ENCODE data around the gene TRIM31. TPM values are rescaled to one million over a fixed set of nuclear protein-coding genes. Genes with fewer than 3 reads are reported as not detected.
"Not testable (repeated sequence)": the region's sequence is repeated elsewhere in the genome, so short reads cannot be mapped to it uniquely, and the experiment has no call there.

Gene TRIM31
- polyA plus RNA-seq, 1 experiment: not detected

DNA sequence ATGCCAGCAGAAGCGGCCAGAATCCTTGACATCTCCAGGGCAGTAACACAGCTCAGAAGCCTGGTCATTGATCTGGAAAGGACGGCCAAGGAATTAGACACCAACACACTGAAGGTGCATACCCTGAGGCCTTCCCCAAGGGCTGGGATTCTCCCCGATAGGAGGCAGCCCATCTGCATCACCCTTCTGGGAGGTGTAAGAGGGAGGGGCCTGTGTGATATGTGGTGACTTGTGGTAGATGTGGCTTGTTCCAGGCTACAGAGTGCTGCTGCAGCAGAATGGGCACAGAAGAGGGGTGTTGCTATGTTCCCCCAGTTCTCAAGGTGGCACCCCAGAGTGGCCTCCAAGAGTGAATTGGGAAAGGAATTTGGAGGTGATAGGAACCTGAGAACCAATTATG is 34.2 kb upstream of the TRIM31 start:
- no peak overlapping the region for H3K4me3 ChIP-seq (ENCODE audit: low read depth, low read length)
- TF ChIP-seq, protein P1, sequence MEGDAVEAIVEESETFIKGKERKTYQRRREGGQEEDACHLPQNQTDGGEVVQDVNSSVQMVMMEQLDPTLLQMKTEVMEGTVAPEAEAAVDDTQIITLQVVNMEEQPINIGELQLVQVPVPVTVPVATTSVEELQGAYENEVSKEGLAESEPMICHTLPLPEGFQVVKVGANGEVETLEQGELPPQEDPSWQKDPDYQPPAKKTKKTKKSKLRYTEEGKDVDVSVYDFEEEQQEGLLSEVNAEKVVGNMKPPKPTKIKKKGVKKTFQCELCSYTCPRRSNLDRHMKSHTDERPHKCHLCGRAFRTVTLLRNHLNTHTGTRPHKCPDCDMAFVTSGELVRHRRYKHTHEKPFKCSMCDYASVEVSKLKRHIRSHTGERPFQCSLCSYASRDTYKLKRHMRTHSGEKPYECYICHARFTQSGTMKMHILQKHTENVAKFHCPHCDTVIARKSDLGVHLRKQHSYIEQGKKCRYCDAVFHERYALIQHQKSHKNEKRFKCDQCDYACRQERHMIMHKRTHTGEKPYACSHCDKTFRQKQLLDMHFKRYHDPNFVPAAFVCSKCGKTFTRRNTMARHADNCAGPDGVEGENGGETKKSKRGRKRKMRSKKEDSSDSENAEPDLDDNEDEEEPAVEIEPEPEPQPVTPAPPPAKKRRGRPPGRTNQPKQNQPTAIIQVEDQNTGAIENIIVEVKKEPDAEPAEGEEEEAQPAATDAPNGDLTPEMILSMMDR (IDR thresholded peaks at IDR 0.05; ENCODE audit: insufficient read depth, low read depth, low read length): no peak
- peaks cover 10% of the 10 kb centered on the region for H3K27me3 ChIP-seq (ENCODE audit: control insufficient read depth, insufficient read depth, low read length)
- POLR2A ChIA-PET: no interaction called here
- H3K36me3 ChIP-seq (ENCODE audit: control insufficient read depth, insufficient read depth, low read length): no peaks in the 10 kb centered on the region
- no peak for DNase-seq (ENCODE audit: low read depth)
- CTCF ChIA-PET: interaction anchor here (2.8 kb wide), 1 partner anchor 16 kb away, joined by 15 read pairs; no protein-coding TSS in a partner anchor

DNA sequence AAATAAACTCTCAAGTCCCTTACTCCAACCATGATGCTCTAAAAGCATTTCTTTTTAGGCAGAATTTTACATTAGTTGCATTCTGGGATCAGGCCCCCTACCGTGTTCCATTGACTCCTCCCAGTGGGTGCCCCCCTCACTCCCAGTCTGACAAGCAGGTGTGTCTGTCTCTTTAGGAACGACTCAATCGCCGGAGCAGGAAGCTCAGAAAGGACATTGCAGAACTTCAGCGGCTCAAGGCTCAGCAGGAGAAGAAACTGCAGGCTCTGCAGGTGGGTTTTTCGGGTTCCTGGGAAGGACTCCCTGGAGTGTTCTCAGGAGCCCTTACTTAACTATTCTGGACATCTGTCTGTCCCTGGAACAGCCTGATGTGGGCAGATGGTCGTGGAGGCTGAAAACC is 32.9 kb upstream of the TRIM31 start:
- POLR2A ChIA-PET: no interaction called here
- no peak for DNase-seq (ENCODE audit: low read depth)
- CTCF ChIA-PET: interaction anchor here (1.0 to 3.4 kb wide), 2 partner anchors 12 to 14 kb away, joined by 3 to 21 read pairs; no protein-coding TSS in a partner anchor
- Histone ChIP-seq H3K27me3 (ENCODE audit: control insufficient read depth, insufficient read depth, low read length) (peaks cover 12% of the 10 kb centered on the region), H3K36me3 (ENCODE audit: control insufficient read depth, insufficient read depth, low read length) (no peaks in the 10 kb centered on the region), H3K4me3 (ENCODE audit: low read depth, low read length) (no peak overlapping the region)
- TF ChIP-seq, protein P1 (IDR thresholded peaks at IDR 0.05; ENCODE audit: insufficient read depth, low read depth, low read length): no peak

DNA sequence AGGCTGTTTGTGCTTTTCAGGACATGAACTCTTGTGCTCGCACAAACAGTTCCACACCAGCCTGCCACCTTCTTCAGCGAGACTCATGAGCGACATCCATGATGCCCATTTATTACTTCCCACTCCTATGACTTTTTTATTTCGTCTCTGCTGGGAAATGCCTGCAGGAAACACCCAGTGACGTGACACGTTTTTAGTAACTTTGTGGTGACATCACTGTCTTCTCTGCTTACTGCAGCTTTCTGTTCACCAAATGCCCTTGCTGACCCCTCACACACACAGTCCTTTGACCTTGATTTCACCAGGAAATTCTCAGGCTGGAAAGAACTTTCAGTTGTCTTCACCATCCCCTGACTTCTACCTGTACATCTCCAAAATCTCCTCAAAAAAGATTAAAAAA is 31.9 kb upstream of the TRIM31 start:
- ChIA-PET POLR2A (no interaction called here), CTCF (interaction anchor here (1.0 to 3.4 kb wide), 2 partner anchors 10 to 13 kb away, joined by 3 to 21 read pairs; no protein-coding TSS in a partner anchor)
- TF ChIP-seq, protein P1 (IDR thresholded peaks at IDR 0.05; ENCODE audit: insufficient read depth, low read depth, low read length): no peak
- no peak for DNase-seq (ENCODE audit: low read depth)
- H3K36me3 ChIP-seq (ENCODE audit: control insufficient read depth, insufficient read depth, low read length): no peaks in the 10 kb centered on the region
- H3K4me3 ChIP-seq (ENCODE audit: low read depth, low read length): no peak overlapping the region
- peaks cover 12% of the 10 kb centered on the region for H3K27me3 ChIP-seq (ENCODE audit: control insufficient read depth, insufficient read depth, low read length)

DNA sequence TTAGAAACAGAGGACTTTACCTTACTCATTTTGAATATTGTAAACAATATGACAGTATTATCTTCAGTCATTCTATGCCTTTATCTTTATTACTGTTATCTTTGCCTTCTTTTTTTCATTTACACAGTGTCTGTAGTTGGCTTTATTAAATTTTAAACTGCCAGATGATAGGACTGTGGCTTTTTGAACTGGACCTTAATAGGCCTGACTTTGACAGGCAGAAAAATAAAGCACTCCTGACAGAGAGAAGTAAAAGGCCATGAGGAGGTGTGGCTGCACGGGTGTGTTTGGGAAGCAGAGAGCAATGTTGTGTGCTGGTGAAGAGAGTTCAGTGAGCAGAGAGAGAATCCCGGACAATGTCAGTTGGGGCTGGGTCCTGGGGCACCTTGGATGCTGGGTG is 30.9 kb upstream of the TRIM31 start:
- DNase-seq (ENCODE audit: low read depth): no peak
- H3K27me3 ChIP-seq (ENCODE audit: control insufficient read depth, insufficient read depth, low read length): peaks cover 12% of the 10 kb centered on the region
- no peak overlapping the region for H3K4me3 ChIP-seq (ENCODE audit: low read depth, low read length)
- ChIA-PET POLR2A (interaction anchor here (0.6 kb wide), 1 partner anchor 105 kb away, joined by 3 read pairs; no protein-coding TSS in a partner anchor), CTCF (interaction anchor here (1.0 to 3.4 kb wide), 2 partner anchors 12 to 40 kb away, joined by 4 to 21 read pairs; no protein-coding TSS in a partner anchor)
- H3K36me3 ChIP-seq (ENCODE audit: control insufficient read depth, insufficient read depth, low read length): no peaks in the 10 kb centered on the region
- TF ChIP-seq, protein P1 (IDR thresholded peaks at IDR 0.05; ENCODE audit: insufficient read depth, low read depth, low read length): no peak

DNA sequence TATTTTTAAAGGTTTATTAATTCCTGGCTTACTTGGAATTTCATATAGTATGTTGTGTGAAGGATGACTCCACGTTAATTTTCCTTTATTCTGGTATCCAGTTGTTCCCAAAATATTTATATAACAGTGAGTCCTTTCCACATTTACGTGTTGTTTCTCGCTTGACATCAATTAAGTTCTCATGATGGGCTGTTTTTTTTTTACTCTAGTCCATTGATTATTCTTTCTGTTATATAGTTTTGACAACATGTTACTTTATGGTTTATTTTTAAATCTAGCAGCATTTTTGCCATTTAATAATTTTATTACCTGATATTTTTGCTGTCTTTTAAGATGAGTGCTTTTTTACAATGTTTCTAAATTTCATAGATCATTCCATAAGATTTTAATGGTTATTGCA is 29.8 kb upstream of the TRIM31 start:
- H3K27me3 ChIP-seq (ENCODE audit: control insufficient read depth, insufficient read depth, low read length): peaks cover 12% of the 10 kb centered on the region
- TF ChIP-seq, protein P1 (IDR thresholded peaks at IDR 0.05; ENCODE audit: insufficient read depth, low read depth, low read length): no peak

DNA sequence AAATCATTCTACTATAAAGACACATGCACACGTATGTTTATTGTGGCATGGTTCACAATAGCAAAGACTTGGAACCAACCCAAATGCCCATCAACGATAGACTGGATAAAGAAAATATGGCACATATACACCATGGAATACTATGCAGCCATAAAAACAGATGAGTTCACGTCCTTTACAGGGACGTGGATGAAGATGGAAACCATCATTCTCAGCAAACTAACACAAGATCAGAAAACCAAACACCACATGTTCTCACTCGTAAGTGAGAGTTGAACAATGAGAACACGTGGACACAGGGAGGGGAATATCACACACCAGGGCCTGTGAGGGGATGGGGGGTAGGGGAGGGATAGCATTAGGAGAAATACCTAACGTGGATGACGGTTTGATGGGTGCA is 27.4 kb upstream of the TRIM31 start:
- DNase-seq (ENCODE audit: low read depth); H3K36me3 ChIP-seq (ENCODE audit: control insufficient read depth, insufficient read depth, low read length); H3K4me3 ChIP-seq (ENCODE audit: low read depth, low read length); POLR2A ChIA-PET; CTCF ChIA-PET: not testable (repeated sequence)
- peaks cover 13% of the 10 kb centered on the region for H3K27me3 ChIP-seq (ENCODE audit: control insufficient read depth, insufficient read depth, low read length)

More for the DNA sequence above, 29.8 kb upstream of the TRIM31 start:
- ChIA-PET POLR2A (no interaction called here), CTCF (interaction anchor here (0.7 to 1.0 kb wide), 2 partner anchors 11 to 39 kb away, joined by 3 to 4 read pairs; no protein-coding TSS in a partner anchor)
- DNase-seq (ENCODE audit: low read depth): no peak
- no peak overlapping the region for H3K4me3 ChIP-seq (ENCODE audit: low read depth, low read length)
- no peaks in the 10 kb centered on the region for H3K36me3 ChIP-seq (ENCODE audit: control insufficient read depth, insufficient read depth, low read length)

All from BJ (cell line).